Measurements from ENCODE around the gene LRRC47. TPM values are rescaled to one million over a fixed set of nuclear protein-coding genes. Genes with fewer than 3 reads are reported as not detected.

The LRRC47 gene
- polyA plus RNA-seq, 3 donors, result 61.9 to 63.4 (median 62.5) TPM

DNA sequence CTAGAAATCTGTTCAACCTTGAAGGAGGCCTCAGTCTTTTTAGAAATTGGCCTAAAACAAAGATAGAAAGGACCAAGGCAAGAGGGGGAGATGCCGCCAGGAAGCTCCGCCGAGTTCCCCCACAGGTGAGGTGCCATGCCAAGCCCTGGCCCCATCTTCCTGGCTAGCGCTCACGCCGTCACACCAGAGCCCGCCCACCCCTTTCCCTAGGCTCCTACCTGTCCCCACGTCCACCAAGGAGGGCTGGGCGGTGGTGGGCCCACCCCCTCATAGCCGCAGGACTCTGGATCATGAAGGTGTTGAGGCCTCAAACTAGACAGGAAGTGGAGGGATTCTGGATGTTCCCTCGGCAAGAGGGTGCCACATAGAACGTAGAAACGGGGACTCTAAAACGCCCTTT is 59.6 kb downstream of the LRRC47 start:
- no peak for DNase-seq (ENCODE audit: low read depth in 3 of 3, low spot score in 2 of 3)

DNA sequence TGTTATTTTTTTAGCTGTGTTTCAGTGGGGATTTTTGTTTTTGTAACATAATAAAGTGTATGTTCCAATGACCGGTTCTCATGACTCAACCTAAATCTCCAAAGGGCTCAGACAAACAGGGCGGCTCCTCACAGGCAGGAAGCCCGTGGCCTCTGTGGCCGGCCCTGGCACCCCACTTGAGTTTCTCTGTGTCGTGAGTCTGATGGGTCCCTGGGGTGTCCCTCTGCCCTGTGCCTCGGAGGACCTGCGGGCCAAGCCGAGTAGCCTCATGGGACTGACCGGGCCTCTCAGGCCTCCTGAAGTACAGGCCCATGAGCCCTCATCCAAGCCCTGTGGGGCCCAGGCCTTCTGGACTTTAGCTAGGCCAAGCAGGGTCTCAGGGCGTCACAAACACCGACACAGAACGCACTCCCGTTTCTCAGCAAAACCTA is 60.2 kb downstream of the LRRC47 start:
- DNase-seq (ENCODE audit: low read depth in 3 of 3, low spot score in 2 of 3), result no peak

DNA sequence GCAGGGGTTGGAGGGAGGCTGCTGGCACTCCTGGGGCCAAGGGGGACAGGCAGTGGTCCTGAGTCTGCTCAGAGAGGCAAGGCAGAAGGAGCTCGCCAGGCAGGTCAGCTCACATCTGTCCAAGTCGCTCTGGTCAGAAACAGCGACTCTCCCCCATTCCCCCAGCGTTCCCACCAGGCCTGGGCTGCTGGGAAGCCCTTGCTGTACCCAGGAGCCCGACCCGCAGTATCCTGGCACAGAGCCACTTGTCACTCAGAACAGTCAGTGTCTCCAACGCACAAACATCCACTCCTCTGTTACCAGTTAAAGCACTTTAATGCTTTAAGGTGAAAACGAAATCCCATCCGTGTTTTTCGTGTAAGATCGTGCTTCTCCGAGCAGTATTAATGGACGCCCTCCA is 60.6 kb downstream of the LRRC47 start:
- DNase-seq (ENCODE audit: low read depth in 3 of 3, low spot score in 2 of 3), result no peak

DNA sequence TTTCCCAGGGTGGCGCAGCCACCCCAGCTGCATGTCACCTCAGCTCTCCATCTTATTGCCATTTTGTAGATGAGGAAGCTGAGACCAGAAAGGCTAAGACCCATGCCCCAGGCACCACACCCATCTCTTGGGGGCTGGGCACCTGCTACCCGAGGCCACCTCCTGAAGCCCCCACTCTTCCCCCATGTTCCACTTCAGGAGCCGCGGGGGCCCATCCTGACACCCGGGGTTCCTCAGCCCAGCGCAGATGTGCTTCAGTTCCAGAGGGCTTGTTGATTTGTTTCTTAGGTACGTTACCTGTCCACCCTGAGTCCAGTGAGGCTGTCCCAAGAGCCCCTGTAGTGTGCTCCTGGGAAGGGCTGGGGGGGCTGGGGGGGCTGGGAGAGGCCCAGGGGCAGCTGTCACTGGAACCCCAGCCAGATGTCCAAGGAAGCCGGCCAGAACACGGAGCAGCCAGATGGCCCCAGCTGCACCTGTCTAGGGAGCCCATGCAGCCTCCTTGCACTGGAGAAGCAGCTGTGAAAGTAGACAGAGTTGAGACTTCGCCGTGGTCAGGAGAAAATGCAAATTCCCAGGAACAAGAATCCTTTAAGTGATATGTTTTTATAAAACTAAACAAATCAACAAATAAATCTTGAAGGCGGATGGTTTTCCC is 61.1 kb downstream of the LRRC47 start:
- no peak for DNase-seq (ENCODE audit: low read depth in 3 of 3, low spot score in 2 of 3)

DNA sequence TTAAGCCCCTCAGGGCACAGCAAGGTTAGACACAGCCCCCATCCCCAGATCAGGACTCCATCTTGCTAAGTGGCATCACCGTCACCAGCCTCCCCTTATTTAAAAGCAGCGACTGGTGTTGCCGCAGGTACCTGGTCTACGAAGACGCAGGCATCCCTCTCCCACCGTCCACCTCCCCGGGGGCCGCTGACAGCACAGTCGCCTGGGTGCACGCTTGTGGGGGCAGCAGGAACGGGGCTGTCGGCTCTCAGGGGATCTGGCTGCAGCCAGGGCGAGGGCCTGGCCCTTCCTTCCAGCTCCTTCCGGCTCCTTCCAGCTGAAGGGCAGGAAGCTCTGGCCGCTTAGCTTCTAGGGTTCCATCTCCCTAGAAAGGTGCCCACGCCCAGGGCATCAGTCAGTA is 61.7 kb downstream of the LRRC47 start:
- no peak for DNase-seq (ENCODE audit: low read depth in 3 of 3, low spot score in 2 of 3)

DNA sequence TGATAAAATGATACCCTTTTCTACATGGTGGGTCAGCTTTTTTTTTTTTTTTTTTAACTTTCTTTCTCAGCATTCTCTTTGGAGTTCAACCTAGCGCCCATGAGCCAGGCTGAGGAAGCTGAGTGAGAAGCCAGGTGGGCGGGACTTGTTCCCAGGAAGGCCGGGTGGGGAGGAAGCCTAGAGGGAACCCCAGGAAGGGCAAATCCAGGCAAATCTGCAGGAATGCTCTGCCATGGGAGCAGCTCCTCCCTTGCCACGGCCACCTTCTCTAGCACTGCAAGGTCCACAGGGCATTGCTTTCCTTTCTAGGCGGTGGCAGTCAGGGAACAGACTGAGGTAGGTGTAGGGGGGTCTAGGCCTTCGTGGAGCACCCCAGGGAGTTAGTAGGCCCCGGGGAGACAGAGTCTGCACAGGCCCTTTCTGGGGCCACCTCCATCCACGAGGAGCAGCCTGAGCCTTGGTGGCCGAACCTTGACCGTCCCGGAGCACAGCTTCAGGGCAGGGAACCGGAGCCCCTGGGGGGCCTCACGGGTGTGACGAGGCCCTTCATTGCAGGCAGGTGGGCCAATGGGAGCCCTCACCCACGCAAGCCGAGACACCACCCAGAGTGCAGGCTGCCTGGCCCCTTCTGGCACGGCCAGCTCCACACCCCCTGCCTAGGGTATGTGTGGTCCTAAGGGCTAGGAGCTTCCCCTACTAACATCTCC is 62.3 kb downstream of the LRRC47 start:
- no peak for DNase-seq (ENCODE audit: low read depth in 3 of 3, low spot score in 2 of 3)

DNA sequence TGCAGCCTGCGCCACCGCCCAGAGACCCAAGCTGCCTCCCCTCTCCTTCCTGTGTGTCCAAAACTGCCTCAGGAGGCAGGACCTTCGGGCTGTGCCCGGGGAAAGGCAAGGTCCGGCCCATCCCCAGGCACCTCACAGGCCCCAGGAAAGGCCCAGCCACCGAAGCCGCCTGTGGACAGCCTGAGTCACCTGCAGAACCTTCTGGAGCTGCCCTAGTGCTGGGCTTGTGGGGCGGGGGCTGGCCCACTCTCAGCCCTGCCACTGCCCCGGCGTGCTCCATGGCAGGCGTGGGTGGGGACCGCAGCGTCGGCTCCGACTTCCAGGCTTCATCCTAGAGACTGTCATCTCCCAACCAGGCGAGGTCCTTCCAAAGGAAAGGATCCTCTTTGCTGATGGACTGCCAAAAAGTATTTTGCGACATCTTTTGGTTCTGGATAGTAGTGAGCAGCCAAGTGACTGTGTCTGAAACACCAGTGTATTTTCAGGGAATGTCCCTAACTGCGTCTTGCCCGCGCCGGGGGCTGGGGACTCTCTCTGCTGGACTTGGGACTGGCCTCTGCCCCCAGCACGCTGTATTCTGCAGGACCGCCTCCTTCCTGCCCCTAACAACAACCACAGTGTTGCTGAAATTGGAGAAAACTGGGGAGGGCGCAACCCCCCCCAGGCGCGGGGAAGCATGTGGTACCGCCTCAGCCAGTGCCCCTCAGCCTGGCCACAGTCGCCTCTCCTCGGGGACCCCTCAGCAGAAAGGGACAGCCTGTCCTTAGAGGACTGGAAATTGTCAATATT is 63.0 kb downstream of the LRRC47 start:
- no peak for DNase-seq (ENCODE audit: low read depth in 3 of 3, low spot score in 2 of 3)

DNA sequence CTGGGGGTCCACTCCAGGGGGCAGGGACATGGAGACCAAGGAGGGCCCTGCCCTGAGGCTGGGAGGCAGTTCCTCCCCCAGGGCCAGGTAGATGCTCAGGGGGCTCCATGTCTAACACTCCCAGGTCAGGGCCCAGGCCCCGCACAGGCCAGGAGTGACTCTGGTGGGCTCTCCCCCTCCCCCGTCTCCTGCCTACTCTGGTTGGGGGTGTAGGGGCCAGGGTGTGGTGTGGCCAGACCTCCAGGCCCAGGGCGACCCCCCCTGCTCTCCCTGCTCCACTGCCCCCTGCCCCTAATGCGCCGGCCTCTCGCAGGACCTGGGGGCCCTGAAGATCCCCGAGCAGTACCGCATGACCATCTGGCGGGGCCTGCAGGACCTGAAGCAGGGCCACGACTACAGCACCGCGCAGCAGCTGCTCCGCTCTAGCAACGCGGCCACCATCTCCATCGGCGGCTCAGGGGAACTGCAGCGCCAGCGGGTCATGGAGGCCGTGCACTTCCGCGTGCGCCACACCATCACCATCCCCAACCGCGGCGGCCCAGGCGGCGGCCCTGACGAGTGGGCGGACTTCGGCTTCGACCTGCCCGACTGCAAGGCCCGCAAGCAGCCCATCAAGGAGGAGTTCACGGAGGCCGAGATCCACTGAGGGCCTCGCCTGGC is 63.7 kb downstream of the LRRC47 start:
- DNase-seq (ENCODE audit: low read depth in 3 of 3, low spot score in 2 of 3), result no peak

DNA sequence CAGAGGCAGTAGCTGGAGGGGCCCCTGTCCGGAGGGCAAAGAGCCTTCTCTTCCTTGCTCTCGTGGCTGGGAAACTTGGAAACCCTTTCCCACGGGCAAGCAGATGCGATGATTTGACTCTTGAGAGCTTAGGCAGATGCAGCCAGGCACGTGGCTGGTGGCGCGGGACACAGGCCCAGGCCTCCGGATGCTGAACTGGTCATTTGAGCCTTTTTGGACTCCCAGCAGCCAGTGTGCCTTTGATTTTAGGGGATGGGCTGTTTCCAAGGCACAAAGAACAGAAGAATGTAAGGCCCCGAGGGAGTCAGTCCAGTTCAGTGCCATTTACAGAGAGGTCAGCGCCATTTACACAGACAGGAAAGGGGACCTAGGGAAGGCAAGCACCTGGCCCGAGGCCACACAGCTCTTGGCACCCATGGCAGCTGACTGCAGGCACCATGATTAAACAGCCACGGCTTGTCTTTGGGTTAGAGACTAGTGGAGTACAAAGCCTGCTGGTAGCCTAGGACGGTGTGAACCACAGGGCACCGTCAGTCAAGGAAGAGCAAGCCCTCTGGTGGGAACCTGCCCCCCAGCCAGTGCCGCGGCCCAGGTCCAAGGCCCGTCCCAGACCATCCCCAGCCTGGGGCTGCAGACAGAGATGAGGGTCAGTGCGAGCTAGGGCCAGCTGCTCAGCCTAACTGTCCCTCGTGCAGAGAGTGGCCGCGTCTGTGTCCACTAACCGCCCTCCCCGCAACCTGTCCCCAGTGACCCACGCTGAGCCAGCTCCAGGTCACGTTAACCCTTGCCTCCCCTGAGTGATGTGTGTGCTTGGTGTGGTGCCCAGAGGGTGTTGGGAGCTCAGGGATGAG is 64.5 kb downstream of the LRRC47 start:
- DNase-seq (ENCODE audit: low read depth in 3 of 3, low spot score in 2 of 3), result no peak

DNA sequence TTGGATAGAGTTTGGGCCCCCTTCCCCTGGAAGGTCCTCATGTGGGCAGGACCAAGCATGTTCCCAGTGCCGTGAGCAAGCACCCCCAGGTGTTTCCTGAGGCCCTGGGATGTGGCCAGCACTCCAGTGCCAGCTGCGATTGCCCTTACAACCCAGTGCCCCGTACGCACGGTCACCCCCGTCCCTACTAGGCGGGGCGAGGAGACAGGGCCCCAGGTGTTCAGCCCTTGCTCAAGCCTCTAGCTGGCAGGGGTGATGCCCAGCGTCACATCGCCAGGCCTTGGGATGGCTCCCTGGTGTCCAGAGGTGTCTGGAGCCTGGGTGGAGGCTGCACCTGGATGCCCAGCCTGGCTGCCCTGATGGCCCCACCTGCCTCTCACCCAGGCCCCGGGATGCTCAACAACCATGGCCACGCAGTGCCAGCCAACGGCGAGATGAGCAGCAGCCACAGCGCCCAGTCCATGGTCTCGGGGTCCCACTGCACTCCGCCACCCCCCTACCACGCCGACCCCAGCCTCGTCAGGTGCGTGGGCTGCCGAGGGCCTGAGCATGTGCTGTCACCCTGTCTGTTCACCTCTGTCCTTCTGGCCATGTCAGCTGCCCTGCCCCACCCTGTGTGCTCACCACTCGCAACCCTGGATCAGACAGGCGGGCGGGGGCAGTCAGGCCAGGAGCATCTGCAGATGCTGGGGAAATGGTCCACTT is 65.6 kb downstream of the LRRC47 start:
- DNase-seq (ENCODE audit: low read depth in 3 of 3, low spot score in 2 of 3), result no peak

DNA sequence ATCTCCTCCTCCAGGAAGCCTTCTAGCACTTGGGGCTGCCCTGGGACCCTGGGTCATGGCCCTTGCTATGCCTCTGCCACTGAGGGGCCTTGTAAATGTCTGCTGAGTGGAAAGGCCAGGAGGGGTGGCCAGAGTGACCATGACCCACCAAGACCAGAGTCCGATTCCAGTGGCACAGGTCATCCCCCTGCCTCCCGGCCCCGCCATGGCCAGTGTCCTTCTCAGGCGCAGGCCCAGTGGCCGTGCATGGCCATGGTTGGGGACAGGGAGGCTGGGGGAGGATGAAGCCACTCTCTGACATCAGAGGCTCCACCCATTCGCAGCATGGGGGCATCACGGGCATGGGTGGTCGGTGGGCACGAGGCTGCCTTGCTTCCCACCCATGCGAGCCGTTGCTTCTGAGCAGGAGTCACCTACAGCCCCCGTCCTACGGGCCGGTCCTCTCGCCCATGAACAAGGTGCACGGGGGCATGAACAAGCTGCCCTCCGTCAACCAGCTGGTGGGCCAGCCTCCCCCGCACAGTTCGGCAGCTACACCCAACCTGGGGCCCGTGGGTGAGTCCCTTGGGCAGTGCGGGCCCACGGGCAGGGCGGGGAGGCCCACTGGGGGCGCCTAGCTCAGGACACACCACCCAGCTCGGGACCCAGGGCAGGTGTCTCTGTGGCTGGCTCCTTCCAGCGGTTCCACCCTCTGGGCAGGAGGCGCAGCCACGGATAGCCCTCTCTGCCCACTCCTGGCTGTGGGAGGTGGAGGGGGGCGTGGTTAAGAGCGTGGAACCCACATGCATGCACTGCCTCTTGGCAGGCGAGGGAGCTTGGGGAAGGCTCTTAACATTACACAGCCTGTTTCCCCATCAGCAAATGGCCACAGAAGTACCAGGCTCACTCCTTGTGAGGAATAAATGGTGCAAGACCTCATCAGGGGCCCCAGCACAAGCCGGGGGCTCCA is 66.4 kb downstream of the LRRC47 start:
- no peak for DNase-seq (ENCODE audit: low read depth in 3 of 3, low spot score in 2 of 3)

Other genes with a start within 250 kb of the LRRC47 start
- 1 to 10 TPM; 6.4 to 8.1 (median 7.0) TPM for gene MEGF6, start 185.0 kb downstream of the LRRC47 start, polyA plus RNA-seq (ENCODE audit: insufficient read length in 3 of 3)
- 10 to 100 TPM; 41.0 to 45.6 (median 41.6) TPM for gene TPRG1L, start 171.5 kb downstream of the LRRC47 start, polyA plus RNA-seq (ENCODE audit: insufficient read length in 3 of 3)
- 10 to 100 TPM; 16.4 to 19.5 (median 17.0) TPM for gene WRAP73, start 146.4 kb downstream of the LRRC47 start, polyA plus RNA-seq (ENCODE audit: insufficient read length in 3 of 3)
- under 1 TPM; 0.35 to 0.45 (median 0.40) TPM for gene TP73, start 144.0 kb downstream of the LRRC47 start, polyA plus RNA-seq (ENCODE audit: insufficient read length in 3 of 3)
- under 1 TPM; 0.10 to 0.30 (median 0.17) TPM for gene CCDC27, start 44.0 kb downstream of the LRRC47 start, polyA plus RNA-seq (ENCODE audit: insufficient read length in 3 of 3)
- 10 to 100 TPM in 2 of 3 donors, 1 to 10 TPM in 1; 9.8 to 14.6 (median 11.5) TPM for gene SMIM1, start 23.7 kb downstream of the LRRC47 start, polyA plus RNA-seq (ENCODE audit: insufficient read length in 3 of 3)
- gene CEP104, start 60.7 kb upstream of the LRRC47 start, polyA plus RNA-seq (ENCODE audit: insufficient read length in 3 of 3), result 10 to 100 TPM; 35.5 to 41.8 (median 37.0) TPM
- gene DFFB, start 61.0 kb upstream of the LRRC47 start, polyA plus RNA-seq (ENCODE audit: insufficient read length in 3 of 3), result 1 to 10 TPM; 6.3 to 8.2 (median 6.4) TPM
- 10 to 100 TPM; 24.9 to 28.6 (median 28.1) TPM for gene C1orf174, start 103.8 kb upstream of the LRRC47 start, polyA plus RNA-seq (ENCODE audit: insufficient read length in 3 of 3)